HG03045 (cell line): Measurements from ENCODE around the gene TMEM132A.

Experiments used
- ATAC-seq: cut with Tn5 transposase; IDR thresholded peaks from one replicate; pipeline ENCODE4 v1.9.1; 2021; ENCODE audit warnings: mild to moderate bottlenecking, moderate library complexity; ENCODE audit not compliant: unreplicated experiment

The TMEM132A gene

DNA sequence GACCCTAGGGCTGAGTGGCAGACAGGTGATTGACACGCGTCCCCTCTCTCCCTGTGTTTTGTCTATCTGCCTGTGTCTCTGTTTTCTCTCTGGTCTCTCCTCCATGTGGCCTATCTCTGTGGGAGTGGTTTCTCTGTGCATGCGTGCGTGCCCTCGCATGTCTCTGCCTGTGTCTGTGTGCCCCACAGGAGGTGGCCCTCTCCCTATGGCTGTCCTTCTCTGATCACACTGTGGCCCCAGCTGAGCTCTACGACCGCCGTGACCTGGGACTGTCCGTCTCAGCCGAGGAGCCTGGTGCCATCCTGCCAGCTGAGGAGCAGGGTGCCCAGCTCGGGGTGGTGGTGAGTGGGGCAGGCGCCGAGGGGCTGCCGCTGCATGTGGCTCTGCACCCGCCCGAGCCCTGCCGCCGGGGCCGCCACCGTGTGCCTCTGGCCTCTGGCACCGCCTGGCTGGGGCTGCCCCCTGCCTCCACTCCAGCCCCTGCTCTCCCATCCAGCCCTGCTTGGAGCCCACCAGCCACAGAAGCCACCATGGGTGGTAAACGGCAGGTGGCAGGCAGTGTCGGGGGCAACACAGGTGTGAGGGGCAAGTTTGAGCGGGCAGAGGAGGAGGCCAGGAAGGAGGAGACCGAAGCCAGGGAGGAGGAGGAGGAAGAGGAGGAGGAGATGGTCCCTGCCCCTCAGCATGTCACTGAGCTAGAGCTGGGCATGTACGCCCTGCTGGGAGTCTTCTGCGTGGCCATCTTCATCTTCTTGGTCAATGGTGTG, 11.6 kb downstream of the TMEM132A start:
- no peak for ATAC-seq

DNA sequence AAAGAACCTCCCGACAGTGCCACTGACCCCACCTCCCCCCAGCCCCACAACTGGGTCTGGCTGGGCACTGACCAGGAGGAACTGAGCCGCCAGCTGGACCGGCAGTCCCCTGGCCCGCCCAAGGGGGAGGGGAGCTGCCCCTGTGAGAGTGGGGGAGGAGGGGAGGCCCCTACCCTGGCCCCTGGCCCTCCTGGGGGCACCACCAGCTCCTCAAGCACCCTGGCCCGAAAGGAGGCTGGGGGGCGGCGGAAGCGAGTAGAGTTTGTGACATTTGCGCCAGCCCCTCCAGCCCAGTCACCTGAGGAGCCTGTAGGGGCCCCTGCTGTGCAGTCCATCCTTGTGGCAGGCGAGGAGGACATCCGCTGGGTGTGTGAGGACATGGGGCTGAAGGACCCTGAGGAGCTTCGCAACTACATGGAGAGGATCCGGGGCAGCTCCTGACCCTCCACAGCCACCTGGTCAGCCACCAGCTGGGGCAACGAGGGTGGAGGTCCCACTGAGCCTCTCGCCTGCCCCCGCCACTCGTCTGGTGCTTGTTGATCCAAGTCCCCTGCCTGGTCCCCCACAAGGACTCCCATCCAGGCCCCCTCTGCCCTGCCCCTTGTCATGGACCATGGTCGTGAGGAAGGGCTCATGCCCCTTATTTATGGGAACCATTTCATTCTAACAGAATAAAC, 12.3 kb downstream of the TMEM132A start:
- no peak for ATAC-seq

DNA sequence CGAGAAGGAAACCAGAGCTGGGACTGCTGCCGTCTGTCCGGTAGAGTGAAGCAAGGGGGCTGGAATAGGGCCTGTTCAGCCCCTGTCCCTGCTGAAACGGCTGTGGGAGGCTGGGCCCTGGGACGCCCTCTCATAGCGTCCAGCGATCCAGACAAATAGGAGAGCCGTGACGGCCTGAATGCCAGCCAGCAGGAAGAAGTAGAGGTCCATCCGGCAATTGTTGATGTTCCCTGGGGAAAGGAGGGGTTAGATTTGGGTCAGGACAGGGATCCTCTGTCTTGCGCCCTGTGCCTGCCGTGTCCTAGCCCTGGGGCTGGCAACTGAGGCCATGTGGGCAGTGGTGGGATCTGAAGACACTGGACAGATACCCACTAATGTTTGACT, 12.9 kb downstream of the TMEM132A start:
- ATAC-seq: no peak

DNA sequence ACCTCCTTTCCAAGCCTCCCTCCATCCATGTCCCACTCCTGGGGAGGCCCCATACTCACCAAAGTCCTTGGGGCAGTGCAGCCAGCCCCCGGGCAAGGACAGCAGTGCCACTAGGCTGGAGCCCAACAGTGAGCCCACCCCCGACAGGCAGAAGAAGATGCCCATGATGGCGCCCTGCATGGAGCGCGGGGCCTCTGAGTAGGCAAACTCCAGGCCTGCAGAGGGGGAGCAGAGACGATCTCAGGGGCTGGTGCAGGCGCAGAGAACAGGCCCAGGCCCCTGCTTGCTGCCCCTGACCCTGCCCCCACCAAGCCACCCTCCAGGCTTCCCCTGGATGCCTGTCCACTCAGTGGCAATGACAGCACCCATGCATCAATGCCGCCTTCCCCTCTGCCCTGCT, 13.6 kb downstream of the TMEM132A start:
- no peak for ATAC-seq

DNA sequence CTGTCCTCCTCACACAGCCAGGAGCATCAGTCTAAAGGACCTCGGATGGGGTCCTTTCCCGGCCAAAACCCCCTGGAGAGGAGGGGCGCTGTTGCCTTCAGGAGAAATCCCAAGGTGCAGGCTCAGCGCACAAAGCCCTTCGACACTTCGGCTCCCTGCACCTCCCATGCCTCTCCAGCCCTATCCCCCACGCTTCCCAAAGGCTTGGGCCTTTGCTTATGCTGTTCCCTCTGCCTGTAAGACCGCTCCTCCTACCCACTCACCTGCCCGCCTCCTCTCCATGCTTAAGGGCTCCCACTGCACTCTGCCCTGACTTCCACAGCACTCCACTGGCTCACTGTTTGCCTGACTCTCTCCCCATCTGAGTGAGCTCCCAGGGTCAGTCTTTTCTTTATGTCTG, 14.2 kb downstream of the TMEM132A start:
- no peak for ATAC-seq

DNA sequence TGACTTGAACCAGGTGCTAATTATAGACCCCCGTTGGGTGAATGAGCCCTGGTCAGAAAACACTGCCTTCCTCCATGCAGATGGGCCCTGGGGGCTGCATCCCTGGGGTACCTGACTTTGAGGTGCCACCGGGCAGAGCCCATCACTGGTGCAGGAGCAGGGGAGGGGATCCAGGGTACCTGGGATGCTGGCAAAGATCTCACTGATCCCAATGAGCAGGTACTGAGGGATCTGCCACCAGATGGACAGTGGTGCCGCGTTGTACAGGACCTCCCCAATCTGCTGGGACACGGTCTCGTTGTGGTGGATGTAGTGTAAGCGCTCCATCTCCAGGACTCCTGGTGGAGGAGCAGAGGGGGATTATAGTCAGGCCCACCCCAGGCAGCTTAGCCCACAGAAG, 15.0 kb downstream of the TMEM132A start:
- no peak for ATAC-seq

DNA sequence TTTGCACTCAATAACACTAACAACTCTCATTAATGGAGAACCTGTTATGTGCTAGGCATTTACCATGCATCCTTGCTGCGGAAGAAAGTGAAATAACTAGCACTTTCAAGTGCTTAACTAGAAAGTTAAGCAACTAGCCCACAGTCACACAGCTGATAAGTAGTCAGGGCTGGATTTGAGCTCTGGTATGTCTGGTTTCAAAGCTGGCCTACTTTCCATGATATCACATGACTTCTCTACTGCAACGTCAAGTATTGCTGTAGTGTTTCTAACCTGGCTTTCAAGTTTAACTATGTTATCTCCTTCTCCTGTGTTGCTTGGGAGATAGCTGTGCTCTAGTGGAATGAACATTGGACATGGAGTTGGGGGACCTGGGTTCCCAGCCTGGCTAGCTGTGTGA, 15.6 kb downstream of the TMEM132A start:
- ATAC-seq: no peak

DNA sequence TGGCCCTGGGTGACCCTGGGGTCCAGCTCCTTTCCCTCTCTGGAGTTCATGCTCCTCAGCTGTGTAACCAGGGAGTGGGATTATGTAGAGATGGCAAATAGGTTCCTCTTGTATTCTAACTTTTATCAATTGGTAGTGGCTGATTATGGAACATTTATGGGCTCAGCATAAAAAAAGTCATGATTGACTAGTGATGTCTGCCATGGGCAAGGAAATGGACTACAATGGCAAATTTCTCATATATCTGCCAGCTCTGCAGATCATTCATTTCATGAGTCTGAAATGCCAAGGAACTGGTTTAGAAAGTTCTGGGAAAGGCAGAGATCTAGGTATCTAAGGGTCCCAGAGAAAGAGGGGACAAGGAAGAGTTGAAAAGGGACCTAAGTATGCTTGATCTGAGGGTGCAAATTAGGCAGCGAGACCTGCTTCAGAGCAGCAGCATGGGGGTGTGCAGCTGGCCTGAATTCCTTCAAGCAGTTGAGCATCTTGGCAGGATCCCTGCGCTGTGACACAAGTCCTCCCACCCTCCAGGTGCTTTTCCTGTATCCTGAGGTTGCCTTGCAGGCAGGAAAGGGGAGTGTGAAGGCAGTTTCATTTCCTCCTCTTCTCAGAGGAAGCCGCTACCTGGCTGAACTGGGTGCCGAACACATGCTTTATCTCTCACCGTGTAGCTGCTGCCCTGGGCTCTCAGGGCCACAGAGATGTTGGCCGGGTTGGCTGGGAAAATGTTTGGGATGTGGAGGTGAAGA, 17.3 kb downstream of the TMEM132A start:
- ATAC-seq: no peak

DNA sequence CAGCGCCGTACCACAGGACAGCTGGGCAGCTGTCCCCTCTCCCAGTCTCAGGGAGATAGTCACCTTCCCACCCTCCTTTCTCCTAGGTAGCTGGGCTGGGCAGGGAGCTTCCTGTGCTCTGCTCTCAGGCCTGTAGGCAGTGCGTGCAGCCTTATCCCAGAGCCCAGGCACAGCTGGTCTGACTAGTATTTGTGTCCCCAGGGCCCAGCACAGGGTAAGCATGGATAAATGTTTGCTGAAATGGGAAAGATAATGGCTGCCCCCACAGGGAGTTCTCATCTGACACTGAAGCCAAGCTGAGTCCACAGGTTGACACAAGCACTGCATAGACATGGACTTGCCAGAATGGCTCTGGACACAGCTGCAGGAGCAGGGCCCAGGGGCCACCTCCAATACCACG, 18.0 kb downstream of the TMEM132A start:
- no peak for ATAC-seq

DNA sequence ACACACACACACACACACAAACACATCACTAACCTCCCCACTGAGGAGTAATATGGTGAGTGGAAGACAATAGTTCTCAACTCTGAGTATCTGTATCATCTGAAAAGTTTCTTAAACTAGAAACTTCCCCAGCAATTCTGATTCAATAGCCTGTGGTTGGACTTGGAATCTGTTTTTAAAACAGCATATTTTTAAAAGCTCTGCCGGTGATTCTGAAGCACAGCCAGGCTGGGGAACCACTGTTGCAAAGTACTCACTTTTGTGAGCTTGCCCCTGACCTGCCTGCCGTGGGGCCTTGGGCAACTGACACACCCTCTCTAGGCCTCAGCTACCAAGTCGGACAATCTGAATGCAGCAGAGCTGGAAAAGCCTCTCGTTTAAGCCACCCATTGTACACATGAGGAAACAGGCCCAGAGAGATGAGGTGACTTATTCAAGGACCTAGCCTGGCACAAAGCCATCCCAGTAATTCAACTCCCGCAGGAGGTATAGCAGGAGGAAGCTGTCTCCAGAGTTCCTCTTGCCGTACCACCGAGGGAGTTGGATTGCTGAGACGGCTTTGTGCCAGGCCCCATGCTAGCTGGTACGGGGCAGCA, 18.8 kb downstream of the TMEM132A start:
- no peak for ATAC-seq

DNA sequence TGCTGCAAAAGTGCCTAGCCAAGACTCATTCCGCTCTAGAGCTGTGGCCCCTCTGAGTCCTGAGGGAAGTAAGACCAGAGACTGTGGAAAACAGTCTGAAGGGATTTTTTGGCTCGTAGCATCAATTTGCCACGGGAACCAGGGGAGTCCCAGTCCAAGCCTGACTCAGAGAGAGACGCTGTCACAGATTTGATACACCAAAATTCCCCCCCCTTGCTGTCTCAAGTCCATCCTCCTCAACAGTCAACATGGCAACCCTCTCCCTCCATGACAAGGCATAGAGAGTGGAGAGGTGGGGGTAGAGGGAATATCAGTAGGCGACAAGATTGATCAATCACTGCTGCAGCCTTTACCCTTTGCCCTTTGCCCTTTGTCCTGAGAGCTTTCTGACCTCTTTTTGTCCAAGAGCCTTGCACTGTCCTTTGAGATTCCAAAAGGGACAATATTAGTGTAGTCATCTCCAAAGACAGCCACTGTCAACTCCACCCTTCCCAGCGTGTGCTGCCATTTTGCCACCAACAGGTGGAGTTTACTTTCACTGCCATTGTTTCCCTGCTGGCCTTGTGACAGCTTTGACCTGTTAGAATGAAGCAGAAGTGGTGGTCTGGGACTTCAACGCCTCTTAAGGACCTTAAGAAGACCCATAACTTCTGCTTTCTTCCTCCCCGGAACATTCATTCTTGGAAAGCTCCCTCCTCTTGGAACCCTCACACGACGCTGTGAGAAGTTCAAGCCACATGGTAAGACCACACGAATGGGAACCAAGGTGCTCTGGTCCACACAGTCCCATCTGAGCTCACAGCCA, 20.4 kb downstream of the TMEM132A start:
- ATAC-seq: no peak

DNA sequence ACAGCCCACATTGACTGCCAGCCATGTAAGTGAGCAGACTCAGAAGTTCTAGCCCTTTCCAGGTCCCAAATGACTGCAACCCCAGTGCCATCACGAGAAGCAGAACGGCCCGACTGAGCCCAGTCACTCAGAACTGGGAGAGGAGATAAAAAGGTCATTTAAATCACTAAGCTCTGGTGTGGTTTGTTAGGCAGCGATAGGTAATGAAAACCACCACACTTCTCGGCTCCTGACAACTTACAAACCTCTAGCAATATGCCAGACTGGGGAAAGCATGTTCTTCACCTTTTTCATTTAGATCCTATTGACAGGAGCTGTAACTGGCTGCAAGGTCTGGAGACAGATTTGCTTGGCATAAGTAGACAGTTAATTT, 21.0 kb downstream of the TMEM132A start:
- no peak for ATAC-seq

DNA sequence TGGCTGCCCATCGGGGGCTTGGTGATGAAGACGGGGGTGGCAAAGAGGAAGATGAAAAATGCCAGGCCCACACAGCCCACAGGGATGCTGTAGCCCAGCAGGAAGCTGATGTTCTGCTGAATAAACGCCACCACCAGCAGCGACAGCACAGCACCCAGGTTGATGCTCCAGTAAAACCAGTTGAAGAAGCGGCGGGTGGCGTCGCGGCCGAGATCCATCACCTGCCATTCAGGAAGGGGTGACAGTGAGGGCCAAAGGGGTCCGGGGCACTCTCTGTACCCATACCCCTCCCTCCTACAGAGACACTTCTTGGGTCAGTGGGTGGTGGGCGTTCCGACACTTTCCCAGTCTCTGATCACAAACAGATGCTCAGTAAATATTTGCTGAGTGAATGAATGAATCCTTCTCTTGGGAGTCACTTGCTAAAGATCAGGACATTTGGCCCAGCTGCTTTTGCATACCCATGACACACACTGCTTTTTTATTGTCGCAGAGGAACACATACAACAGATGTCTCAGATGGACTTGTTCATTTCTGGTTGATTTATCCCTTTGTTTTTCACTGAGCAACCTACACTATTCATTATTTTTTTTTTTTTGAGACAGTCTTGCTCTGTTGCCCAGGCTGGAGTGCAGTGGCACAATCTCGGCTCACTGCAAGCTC, 22.5 kb downstream of the TMEM132A start:
- ATAC-seq: no peak

DNA sequence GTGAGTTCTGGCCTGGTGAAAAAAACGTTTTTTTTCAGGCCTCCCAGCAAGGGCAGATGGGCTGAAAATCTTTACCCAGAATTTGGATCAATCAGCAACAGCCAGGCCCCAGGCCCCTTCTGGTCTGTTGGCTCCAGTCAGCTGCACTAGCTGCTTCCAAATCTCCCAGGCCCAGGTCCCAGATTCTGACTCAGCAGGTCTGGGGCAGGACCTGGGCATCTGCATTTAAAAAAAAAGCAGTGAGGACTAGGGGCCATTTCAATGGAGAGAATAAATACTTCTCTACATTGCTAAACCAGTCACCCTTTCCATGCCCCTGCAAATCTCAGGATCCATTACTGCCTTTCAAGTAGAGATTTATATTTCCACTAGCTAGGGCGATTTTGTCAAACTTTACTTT, 23.4 kb downstream of the TMEM132A start:
- ATAC-seq: no peak

DNA sequence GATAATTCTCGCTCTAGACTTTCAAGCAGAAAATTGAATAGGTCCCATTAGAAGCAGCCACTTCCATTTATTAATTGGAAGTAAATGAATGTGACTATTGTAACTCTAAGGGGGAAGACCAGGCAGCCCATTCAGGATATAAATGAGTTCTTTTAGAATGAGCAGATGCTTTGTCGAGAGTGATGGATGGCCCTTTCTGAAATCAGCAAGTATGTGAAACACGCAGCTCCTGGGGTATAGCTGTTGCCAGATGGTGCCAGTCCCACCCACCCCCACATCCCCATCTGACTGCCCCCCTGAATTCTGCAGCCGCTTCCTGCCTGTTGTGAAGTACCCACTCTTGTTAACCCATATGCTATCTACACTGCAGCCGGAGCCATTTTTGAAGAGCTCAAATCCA, 24.0 kb downstream of the TMEM132A start:
- ATAC-seq: no peak

DNA sequence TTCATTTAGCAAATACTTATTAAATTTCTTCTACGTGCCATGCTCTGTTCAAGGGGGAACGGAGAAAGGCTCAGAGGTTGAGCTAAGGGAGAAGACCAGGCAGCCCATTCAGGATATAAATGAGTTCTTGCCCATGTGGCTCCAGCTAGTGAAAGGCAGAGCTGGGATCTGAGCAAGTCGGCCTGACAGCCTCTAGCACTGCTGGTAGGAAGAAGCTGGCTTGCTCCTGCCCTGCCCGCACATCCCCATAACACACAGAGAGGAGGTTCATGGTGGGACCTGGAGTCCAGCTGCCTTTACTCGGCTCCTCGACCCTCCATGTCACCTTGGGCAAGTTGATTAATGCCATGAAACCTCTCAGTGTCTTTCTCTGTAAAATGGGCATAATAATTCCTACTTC, 25.8 kb downstream of the TMEM132A start:
- no peak for ATAC-seq

DNA sequence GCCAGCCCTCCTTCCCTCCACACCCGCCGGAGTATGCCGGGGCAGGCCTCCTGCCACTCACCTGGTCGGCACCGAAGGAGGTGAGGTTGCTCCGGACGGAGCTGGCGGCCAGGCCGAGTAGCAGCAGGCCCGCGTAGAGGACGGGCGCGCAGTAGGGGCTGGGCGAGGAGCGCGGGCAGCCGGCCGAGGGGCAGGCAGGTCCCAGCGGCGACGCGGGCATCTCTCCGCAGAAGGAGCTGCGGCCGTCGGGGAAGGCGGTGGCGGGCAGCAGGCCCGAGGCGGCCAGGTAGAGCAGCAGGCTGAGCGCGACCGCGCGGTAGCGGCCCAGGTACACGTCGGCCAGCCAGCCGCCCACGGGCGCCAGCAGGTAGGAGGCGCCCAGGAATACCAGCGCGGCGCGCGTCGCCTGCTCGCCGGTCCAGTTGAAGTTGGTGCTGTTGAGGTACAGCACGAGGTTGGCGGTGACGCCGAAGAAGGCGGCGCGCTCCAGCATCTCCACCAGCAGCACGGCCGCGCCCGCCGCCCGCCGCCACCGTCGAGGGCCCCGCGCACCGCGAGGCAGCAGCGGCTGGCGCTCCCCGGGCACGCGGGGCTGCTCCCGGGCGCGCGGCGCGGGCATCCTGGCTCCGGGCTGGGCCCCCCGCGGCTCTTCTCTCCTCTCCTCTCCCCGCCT, 26.8 kb downstream of the TMEM132A start:
- ATAC-seq: no peak

DNA sequence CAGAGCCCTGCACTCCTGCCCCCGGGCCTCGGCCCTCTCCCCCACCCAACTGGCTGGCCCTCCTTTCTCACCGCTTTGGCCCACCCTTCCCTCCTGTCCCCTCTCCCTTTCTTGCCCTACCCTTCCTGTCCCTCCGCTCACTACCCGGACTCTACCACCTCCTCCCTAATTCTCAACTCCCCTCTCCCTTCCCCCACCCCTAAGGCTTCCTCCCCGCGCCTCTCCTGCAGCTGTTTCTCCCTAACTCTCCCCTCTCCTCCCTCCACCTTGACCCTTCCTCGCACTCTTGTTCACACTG, 27.3 kb downstream of the TMEM132A start:
- no peak for ATAC-seq

DNA sequence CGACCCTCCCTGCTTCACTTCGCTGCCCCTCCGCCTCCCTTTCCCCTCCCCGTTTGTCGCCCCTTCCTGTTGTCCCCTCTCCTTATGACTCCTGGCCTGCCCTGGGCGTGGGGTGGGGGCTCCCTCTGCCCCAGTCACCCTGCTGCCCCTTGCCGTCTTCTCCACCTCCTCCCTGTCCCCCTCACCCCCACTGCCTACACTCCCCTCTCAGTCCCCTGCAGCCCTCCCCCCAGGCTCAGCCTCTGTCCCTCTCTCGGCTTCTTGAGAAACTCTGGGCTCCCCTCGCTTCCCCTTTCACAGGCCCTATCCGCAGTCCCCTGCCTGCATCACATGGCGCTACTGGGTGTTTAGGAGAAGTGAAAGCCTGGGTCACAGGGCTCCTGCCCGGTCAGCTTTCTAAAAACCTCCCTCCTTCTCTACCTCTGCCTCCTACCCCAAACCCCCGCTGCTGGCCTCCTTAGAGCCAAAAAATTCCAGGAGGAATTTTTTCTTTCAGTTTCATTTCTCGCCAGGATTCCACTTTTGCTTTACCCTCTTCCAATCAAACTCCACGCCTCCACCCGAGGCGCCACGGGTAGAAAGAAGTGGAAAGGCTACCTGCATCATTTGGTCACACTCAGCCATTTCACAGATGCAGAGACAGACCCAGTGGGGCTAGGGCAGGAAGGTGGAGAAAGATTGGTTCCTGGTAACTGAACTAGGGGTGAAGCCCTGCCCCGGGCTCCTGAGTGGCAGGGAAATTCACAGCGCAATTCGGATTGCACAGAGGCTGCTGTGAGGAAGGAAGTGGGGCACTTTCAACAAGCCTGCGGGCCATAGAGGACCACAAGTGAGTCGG, 27.9 kb downstream of the TMEM132A start, which contains the start of gene SLC15A3:
Gene SLC15A3, minus strand, starts transcription at position 273 of the 838 bp plus-strand sequence. CDS start 625 bp downstream, outside the sequence.
- peak; percentile 62 for ATAC-seq
